ENCODE measurements around the gene SECISBP2.
"Not testable (repeated sequence)": the region's sequence is repeated elsewhere in the genome, so short reads cannot be mapped to it uniquely, and the experiment has no call there.

Gene SECISBP2

DNA sequence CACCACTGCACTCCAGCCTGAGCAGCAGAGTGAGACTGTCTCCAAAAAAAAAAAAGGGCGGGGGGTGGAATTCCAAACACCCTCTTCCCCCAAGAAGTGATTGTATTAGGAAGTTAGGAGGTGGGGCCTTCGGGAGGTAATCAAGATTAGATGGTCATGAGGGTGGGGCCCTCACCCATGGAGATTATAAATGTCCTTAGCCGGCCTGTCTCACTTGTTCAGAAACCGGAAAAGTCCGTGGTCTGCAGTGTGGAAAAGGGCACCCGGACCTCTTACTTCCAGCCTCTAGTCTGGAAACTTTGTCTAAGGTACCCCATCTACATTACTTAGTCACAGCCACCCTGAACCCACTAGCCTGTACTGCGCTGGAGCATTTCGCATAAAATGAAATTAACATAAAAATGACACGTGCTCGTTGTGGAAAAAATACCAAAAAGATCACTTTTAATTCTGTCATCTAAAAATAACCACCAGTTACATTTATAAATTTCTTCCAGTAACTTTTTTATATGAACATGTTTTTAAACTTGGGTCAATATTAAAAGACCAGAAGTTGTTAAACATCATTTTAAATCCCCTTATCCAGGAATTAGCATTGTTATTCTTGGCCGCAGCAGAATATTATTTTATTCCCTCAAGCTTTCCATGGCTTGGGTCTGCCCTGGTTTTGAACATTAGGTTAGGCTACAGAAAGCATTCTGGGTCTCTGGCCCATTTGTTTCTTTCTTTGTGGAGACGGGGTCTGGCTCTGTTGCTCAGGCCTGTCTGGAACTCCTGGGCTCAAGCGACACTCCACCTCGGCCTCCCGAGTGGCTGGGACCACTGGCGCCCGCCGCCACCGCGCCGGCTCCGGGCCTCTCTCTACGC, 8.5 kb upstream of the SECISBP2 start:
- DNase-seq: no peak

GRCh38 chr9:89310475-89311345, 7.6 kb upstream of the SECISBP2 start, which contains the start of gene CKS2:
Gene CKS2 (plus strand): TSS chr9:89311195. CDS start chr9:89311293, 98 bp downstream.
- DNase-seq: peak; percentile 97

DNA sequence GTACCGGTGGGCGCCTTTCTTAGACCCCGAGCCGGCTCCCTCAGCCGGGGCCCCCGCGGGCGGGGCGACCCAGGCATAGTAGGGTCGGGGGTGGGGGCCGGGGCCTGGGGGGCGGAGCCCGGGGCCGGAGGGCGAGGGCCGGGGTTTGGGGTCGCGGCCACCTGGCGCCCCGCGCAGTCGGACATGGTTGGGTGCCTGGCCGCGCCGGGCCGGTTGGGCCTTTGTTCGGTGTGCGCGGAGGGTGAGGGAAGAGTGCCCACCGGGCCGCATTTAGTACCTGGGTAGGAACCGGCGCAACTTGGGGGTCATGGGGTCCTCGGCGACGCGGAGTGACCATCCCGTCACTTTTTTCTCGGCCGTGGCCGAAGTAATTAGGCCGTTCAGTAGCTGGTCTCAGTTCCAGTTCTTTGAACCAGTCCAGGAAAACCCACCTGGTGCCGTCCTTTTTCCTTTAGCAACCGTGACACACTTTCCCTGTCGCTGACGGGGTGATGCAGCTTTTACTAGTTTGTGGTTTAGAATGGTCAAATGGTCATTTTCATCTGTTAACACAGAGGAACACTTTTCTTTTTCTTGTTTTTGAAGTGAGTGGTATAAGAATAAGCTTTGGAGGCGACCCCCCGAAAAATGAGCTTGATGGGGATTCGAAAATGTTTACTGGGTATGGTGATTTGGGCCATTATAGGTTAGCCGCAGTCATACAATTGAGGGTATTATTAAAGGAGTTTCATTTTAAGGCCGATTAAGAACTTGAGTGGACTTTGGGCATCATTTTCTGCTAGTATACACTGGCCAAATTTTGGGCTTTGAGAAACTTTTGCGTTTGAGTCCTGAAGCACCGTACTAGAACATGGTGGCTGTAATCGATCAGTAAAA, 6.7 kb upstream of the SECISBP2 start:
- no peak for DNase-seq

GRCh38 chr9:89312222-89312571, 6.1 kb upstream of the SECISBP2 start:
- no peak for DNase-seq

GRCh38 chr9:89313842-89314241, 4.5 kb upstream of the SECISBP2 start:
- DNase-seq: no peak

DNA sequence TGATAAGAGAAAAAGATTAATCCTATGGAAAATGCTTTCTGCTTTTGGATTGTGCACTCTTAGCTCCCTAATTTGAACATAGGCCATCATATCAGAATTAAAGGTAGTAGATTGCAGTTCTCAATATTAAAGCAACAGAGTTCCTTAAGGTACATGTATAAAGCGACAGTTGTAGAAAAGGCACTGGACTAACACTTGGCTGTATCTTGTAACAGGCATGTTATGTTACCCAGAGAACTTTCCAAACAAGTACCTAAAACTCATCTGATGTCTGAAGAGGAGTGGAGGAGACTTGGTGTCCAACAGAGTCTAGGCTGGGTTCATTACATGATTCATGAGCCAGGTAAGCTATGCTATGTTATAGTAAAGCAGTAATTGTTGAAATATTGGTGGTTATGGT, 3.3 kb upstream of the SECISBP2 start:
- DNase-seq: no peak

DNA sequence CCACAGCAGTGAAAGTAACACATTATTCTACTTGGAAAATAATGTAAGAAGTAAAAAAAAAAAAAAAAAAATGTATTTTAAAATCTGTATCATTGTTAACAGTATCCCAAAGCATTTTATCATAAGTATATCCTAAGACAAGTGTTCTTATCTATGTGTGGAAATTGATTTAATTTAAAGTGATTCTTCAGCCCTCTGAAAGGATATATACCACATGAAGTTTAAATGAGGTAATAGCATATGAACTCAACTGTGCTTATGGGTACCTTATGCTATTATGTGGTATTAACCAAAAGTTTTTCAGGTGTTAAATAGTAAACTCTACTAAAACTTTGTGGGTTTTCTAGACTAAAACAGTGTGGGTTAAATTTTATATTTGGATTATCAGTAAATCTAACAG, 2.8 kb upstream of the SECISBP2 start:
- DNase-seq: no peak

DNA sequence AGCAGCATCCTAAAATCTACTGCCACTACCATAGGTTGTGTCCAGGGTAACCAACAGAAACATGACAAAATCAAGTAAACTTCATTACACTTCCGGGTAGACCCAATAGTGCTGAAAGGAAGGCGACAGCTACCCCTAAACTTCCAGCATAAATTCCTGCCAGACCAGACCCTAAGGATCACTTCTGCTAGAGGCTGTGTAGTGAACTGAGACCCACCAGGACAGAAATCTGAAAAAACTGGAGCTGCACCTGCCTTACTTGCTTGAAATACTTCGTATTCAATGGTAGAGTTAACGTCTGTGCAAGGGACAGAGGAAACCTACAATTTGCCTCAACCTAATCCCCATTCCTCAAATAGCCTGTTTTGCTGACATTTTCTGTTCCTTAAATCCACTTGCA, 1.0 kb upstream of the SECISBP2 start:
- DNase-seq: no peak

- no peak for DNase-seq
Observed at GRCh38 chr9:89319015-89319905, 960 bp downstream of the SECISBP2 start.

DNA sequence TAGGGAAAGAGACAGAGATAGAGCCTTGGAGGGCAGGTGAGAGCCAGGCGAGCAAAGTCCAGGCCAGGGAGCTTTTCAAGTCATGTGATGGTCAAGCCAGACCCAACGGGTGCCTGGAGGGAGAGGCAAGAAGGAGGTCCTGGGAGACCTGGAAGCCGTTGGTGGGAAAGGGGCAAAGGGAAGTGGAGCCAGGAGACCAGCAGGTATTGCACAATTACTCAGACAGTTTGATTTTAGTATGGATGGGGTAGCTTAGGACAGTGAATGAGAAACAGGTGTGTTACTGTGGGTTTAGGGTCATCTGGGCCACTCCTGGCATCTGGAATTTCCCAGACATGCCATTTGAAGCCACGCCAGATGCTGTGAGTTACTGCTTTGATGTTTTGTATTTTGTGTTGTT, 5.1 kb downstream of the SECISBP2 start:
- DNase-seq: no peak

- no peak for DNase-seq
Observed at GRCh38 chr9:89325733-89326132, 7.4 kb downstream of the SECISBP2 start.

GRCh38 chr9:89328064-89328463, 9.8 kb downstream of the SECISBP2 start:
- no peak for DNase-seq

GRCh38 chr9:89329917-89330316, 11.6 kb downstream of the SECISBP2 start:
- no peak for DNase-seq

DNA sequence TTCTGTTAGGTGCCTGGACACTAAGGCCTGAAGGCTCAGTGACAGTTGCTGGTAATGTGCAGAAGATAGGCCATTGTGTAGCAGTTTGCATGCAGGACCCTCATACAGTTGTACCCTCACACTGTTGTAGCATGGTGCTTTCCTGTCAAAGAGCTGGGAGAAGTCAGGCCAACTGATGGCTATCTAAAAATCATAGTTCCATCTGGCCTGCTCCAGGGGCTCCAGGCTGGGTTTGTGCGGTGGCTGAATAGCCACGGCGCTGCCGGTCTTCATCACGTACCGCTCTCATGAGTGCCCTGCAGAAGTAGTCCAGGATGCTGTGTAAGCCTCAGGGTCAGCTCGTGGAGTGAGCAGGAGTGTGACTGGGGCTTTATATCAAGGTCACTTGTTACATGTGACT, 12.2 kb downstream of the SECISBP2 start:
- DNase-seq: no peak

GRCh38 chr9:89339807-89340206, 21.5 kb downstream of the SECISBP2 start:
- DNase-seq: no peak

DNA sequence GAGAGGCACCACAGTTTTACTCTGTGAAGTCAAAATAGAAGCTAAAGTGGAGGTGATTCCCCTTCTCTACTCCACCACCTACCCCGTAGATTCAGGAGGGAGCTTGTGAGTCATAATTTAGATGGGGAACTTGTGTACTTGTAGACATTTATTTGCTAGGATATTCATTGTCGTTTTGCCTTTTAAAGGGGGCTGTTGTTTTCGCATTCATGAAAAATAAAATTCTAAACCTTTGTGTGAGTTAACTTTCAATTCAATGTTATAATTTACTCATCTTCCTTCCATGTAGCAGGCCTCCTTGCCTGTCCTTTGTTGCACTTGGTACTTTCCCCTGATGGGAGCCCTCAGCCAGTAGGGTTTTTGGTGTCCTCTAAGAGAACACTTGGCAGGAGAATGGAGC, 22.0 kb downstream of the SECISBP2 start:
- no peak for DNase-seq

GRCh38 chr9:89342213-89342612, 23.9 kb downstream of the SECISBP2 start:
- no peak for DNase-seq

- no peak for DNase-seq
Observed at GRCh38 chr9:89342948-89343347, 24.6 kb downstream of the SECISBP2 start.

DNA sequence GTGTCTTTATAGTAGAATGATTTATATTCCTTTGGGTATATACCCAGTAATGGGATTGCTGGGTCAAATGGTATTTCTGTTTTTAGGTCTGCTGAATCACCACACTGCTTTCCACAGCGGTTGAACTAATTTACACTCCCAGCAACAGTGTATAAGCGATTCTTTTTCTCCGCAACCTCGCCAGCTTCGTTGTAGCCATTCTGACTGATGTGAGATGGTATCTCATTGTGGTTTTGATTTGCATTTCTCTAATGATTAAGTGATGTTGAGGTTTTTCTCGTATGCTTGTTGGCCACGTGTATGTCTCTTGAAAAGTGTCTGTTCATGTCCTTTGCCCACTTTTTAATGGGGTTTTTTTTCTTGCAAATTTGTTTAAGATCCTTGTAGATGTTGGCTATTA, 25.5 kb downstream of the SECISBP2 start:
- DNase-seq: not testable (repeated sequence)

- no peak for DNase-seq
Observed at GRCh38 chr9:89345476-89345875, 27.2 kb downstream of the SECISBP2 start.

- DNase-seq: no peak
Observed at GRCh38 chr9:89346696-89347095, 28.4 kb downstream of the SECISBP2 start.

DNA sequence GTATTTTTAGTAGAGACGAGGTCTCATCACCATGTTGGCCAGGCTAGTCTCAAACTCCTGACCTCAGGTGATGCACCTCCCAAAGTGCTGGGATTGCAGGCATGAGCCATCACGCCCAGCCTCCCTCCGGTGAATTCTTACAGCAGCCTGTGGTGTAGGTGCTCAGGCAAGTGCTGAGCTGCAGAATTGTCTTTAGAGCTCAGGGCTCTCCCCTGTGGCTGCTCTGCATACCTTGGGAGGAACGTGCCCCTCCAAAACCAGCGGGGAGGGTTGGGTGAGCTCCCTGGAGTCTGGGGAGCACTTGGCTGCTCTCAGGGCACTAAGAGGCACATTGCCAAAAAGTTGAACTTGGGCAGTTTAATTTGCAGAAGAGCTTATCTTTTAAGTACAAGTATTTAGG, 29.4 kb downstream of the SECISBP2 start:
- DNase-seq: no peak

Measured in SIG-M5 (cell line).